Activated CD4-positive, alpha-beta memory T cell treated with anti-CD3 and anti-CD28 coated beads for 36 hours (primary cell): ENCODE results near the gene ABHD8. TPM values are rescaled to one million over a fixed set of nuclear protein-coding genes. Genes with fewer than 3 reads are reported as not detected.

Experiments used
- CTCF ChIA-PET: fragments of 350-600 bp; sonication (Branson Sonifier 250); formaldehyde crosslinking; loops from one replicate; lab custom pipeline; 2021; ENCODE audit warnings: antibody characterized with exemption, inconsistent platforms; lab: Charles Lee
- POLR2A ChIA-PET: fragments of 350-600 bp; sonication (Branson Sonifier 250); formaldehyde crosslinking; loops from one replicate; lab custom pipeline; 2021; ENCODE audit warnings: antibody characterized with exemption; lab: Charles Lee
- DNase-seq: peaks from one replicate; pipeline ENCODE4 v3.0.0-alpha.2; 2020
- H3K27ac Mint-ChIP-seq: one replicate; pipeline ENCODE4 v1.8.0; 2021; ENCODE audit warnings: mixed read lengths
- H3K27me3 Mint-ChIP-seq: one replicate; pipeline ENCODE4 v1.8.0; 2021; ENCODE audit warnings: mixed read lengths
- H3K36me3 Mint-ChIP-seq: one replicate; pipeline ENCODE4 v1.8.0; 2021; ENCODE audit warnings: mixed read lengths
- H3K4me1 Mint-ChIP-seq: one replicate; pipeline ENCODE4 v1.8.0; 2021; ENCODE audit warnings: low read depth, mixed read lengths
- H3K4me3 Mint-ChIP-seq: one replicate; pipeline ENCODE4 v1.8.0; 2021; ENCODE audit warnings: mild to moderate bottlenecking, mixed read lengths
- H3K9me3 Mint-ChIP-seq: one replicate; pipeline ENCODE4 v1.8.0; 2021; ENCODE audit warnings: mixed read lengths
- intact Hi-C: fragments of 100-400 bp; cut with micrococcal nuclease; formaldehyde crosslinking; loops from one replicate; pipeline ENCODE4 v1.15.1; 2023
- total RNA-seq, 2 experiments: library from RNA; stranded (reverse); gene quantifications; one replicate each; pipeline ENCODE4 v1.2.3, GENCODE V29; 2021

ABHD8 gene
- total RNA-seq, 2 experiments from 2014 or later: 7.7 to 7.9 TPM

DNA sequence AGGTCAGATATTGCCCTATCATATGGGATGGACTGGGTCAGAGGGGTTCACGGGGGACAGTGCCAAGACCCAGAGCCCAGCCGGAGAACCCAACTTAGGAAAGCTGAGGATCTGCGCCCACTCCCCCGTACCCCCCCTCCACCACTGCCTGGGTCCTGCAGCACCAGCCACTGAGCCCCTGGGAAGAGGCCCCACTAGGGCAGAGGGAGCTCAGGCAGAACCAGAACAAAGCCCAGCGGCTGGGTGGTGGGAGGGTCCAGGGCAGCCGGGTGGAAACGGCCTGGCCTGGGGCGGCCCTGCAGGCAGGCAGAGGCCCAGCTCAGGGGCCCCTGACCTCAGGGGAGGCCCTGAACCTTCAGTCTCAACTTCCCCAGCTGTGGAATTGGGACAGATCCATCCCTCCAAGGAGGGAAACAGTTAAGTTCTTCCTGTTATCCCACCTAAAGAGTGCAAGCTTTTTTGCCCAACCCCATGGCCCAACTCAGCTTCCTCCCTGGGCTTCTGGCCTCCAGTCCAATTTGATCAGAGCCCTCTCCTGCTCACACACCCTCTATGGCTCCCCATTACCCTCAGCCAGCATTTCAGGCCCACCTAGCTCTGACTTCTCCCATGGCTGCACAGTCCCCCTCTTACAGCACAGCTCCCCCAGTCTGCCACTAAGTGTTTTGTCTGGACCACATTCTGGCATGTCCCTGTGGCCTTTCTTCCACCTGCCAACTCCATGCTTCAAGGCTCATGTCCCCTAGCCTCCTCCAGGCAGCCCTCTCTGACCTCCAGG is 60.6 kb downstream of the ABHD8 start:
- Mint-ChIP-seq H3K27ac (no peak overlapping the region), H3K4me1 (peaks cover 9% of the 10 kb centered on the region)

More for the DNA sequence above, 60.6 kb downstream of the ABHD8 start:
- H3K9me3 Mint-ChIP-seq: no peaks in the 10 kb centered on the region
- no peak overlapping the region for H3K4me3 Mint-ChIP-seq
- intact Hi-C loops: no loop called here
- H3K36me3 Mint-ChIP-seq: no peaks in the 10 kb centered on the region
- no peak for DNase-seq
- CTCF ChIA-PET: interaction anchor here (0.6 to 1.9 kb wide), 5 partner anchors 8 to 73 kb away, joined by 3 to 5 read pairs (median 4); partner anchors contain the start of genes BABAM1 and OCEL1
- H3K27me3 Mint-ChIP-seq: no peaks in the 10 kb centered on the region
- POLR2A ChIA-PET: interaction anchor here (0.8 kb wide), 1 partner anchor 18 kb away, joined by 3 read pairs; no protein-coding TSS in a partner anchor

Other genes with a start within 250 kb of the ABHD8 start
- 10 to 100 TPM; 34.9 to 36.8 TPM for gene HAUS8, start 228.0 kb downstream of the ABHD8 start, total RNA-seq
- gene MYO9B, start 227.6 kb downstream of the ABHD8 start, total RNA-seq: 100 to 1,000 TPM; 100 to 104 TPM
- 10 to 100 TPM; 24.6 to 28.5 TPM for gene USE1, start 88.1 kb downstream of the ABHD8 start, total RNA-seq
- gene OCEL1, start 77.2 kb downstream of the ABHD8 start, total RNA-seq: 10 to 100 TPM; 17.6 to 17.9 TPM
- gene NR2F6, start 57.5 kb downstream of the ABHD8 start, total RNA-seq: 10 to 100 TPM; 10.2 to 10.4 TPM
- gene USHBP1, start 38.7 kb downstream of the ABHD8 start, total RNA-seq: under 1 TPM in 1 of 2 experiments, not detected in 1; 0.24 TPM
- gene BABAM1, start 36.0 kb downstream of the ABHD8 start, total RNA-seq: 100 to 1,000 TPM; 110 TPM
- 10 to 100 TPM; 10.5 to 10.7 TPM for gene ANKLE1, start 21.5 kb downstream of the ABHD8 start, total RNA-seq
- gene MRPL34, start 2.4 kb upstream of the ABHD8 start, total RNA-seq: 10 to 100 TPM; 92.9 to 93.7 TPM
- gene DDA1, start 6.1 kb upstream of the ABHD8 start, total RNA-seq: 10 to 100 TPM; 37.2 to 37.5 TPM
- 1 to 10 TPM; 5.8 to 6.0 TPM for gene ANO8, start 31.4 kb upstream of the ABHD8 start, total RNA-seq
- gene GTPBP3, start 34.1 kb upstream of the ABHD8 start, total RNA-seq: 10 to 100 TPM; 37.7 to 41.4 TPM
- gene PLVAP, start 73.9 kb upstream of the ABHD8 start, total RNA-seq: under 1 TPM in 1 of 2 experiments, not detected in 1; 0.14 TPM
- gene CCDC194, start 90.8 kb upstream of the ABHD8 start, total RNA-seq: 1 to 10 TPM; 1.4 to 2.3 TPM
- 100 to 1,000 TPM; 156 to 164 TPM for gene BST2, start 102.2 kb upstream of the ABHD8 start, total RNA-seq
- gene MVB12A, start 116.6 kb upstream of the ABHD8 start, total RNA-seq: 10 to 100 TPM; 36.5 to 42.4 TPM
- not detected for gene TMEM221, start 145.2 kb upstream of the ABHD8 start, total RNA-seq
- not detected for gene NXNL1, start 157.5 kb upstream of the ABHD8 start, total RNA-seq
- gene SLC27A1, start 167.1 kb upstream of the ABHD8 start, total RNA-seq: 1 to 10 TPM; 4.5 to 4.8 TPM
- gene PGLS, start 208.2 kb upstream of the ABHD8 start, total RNA-seq: 10 to 100 TPM; 70.1 to 70.5 TPM